Measurements from ENCODE around the gene TMEM212. TPM values are rescaled to one million over a fixed set of nuclear protein-coding genes. Genes with fewer than 3 reads are reported as not detected.
"Not testable (repeated sequence)": the region's sequence is repeated elsewhere in the genome, so short reads cannot be mapped to it uniquely, and the experiment has no call there.

The TMEM212 gene
- polyA plus RNA-seq, 4 donors: 0.09 to 0.21 (median 0.10) TPM; not detected in 1

DNA sequence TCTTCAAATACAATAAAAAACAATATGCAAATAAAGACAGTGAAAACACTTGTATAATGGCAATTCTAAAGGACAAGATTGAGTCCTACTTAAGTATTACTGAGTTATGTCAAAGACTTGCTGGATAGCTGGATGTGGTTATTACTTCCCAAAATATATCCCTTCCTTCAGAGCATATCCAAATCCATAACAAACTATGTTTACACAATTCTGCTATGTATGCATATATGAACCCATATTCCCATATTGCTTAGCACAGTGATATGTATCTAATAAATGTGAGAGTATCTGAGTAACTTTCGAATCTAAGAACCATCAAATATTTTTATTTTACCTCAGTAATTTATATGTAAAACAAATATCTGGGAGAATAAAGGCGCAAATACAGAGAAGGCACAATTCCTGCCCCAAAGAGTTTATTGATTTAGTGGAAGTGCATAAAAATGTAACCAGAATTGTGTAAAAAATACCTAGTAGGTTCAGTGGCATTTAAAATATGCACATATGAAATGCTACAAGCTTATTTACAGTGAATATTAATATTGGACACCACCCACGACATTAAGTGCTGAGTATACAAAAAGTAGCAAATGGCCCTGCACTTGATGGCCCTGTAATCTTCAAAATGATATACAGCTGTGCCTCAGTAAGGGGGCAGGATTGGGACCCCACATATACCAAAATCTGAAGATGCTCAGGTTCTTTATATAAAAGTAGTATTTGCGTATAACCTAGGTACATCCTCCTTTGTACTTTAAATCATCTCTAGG lies 37.1 kb downstream of the TMEM212 start:
- no peak for DNase-seq (ENCODE audit: low read depth in 4 of 4, low spot score in 3 of 4)

DNA sequence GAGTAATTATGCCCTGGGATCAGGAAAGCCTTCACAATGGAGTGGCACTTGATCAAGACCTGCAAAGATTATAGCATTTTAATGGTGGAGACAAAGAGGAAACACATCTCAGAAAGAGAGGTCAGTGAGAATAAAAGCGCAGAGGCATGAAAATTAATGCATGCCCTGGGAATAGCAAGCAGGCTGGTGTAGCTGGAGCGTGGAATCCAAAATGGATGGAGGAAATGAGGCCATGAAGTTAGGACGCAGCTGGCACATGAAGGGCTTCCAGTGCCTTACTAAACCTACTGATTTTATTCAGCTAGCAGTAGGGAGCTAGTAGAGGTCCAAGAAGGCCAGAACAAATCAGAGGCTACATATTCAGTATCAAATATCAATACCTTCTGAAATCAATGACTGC lies 38.1 kb downstream of the TMEM212 start:
- no peak for DNase-seq (ENCODE audit: low read depth in 4 of 4, low spot score in 3 of 4)

DNA sequence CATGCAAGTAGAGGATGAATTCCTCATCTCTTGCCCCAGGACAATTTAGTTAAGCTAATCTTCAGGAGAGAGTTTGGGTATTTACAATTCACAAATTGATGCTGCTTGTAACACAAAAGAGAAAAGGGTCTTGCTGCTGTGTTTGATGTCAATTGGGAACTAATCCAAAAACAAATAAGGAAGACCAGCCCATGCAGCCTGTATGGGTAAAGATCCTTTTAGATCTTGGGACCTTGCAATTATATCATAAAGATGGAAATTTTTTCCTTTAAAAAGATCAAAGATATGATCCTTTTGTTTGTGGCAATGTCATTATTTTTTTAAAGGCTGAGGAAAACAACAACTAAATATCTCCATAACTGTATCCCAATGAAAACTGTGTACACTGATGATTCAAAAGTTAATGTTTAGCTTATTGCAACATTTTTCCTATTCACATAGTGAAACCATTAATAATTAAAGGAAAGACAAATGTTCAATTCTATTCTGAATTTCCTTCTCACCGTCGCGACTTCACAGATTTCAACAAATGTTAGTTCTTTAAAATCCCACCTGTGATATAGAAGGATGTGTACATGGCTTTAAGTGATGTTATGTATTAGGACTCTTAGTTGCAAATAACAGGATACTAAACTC lies 40.2 kb downstream of the TMEM212 start:
- no peak for DNase-seq (ENCODE audit: low read depth in 4 of 4, low spot score in 3 of 4)

DNA sequence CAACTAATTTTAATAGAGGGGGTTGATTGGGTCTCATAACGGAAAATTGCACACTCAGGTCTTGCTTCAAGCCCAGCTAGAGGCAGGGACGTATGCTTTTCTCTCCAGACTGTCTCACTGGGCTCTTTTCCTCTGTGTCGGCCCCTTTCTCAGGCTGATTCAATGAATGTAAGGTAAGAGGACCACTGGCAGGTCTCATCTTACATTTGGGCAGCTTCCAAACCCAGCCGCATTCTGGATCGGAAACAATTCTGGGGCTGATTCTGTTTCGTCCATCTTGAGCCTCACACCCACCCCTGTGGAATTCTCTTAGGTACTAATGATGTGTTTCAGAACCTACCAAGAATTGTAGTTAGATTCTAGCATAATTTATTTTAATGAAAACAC lies 40.7 kb downstream of the TMEM212 start:
- DNase-seq (ENCODE audit: low read depth in 4 of 4, low spot score in 3 of 4): no peak

DNA sequence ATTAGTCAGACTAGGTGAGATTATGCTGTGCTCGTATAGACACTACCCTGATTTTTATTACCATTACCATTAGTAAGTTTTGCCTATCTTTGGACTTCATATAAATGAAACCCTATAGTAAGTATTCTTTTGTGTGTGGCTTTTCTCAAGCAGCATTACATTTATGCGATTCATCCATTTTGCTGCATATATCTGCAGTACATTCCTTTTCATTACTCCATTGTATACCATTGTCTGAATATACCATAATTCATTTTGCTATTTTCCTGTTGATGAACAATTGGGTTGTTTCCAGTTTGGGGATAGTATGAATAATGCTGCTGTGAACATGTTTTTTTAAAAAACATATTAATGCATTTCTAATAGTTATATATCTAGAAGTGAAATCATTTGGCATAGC lies 45.3 kb downstream of the TMEM212 start:
- no peak for DNase-seq (ENCODE audit: low read depth in 4 of 4, low spot score in 3 of 4)

DNA sequence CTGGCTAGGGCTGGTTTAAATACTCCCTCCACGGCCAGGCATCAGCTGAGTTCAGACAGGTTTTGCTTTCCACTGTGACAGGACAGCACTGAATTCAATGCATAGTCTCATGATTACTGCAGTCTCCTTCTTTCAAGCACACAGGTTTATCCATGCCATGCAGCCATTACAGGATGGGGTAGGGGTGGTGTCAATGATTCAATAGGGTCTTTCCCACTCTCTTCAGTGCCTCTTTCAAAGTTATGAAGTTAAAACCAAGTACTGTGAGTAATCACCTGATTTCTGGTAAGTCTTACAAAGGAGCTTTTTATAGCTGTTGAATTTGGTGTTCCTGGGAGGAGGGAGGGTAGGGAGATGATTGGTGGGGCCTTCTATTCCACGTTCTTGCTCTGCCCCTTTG lies 47.2 kb downstream of the TMEM212 start:
- DNase-seq (ENCODE audit: low read depth in 4 of 4, low spot score in 3 of 4): no peak

DNA sequence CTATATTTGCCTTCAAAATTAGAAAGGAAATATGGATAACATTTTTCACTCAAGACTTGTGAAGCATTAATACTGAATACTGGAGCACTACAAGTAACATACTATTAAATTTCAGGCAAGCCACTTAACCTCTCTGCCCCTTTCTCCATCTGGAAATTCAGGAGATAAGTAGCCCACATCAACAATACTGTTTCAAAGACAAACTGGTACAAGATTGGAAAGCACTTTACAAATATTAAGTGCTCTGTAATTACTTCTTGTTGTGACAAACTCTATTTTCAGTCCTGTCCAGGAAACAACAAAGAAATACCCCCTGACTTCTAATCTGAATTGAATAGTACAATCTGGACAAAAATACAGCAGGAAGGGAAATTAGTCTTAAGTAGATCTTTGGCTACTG lies 49.3 kb downstream of the TMEM212 start:
- DNase-seq (ENCODE audit: low read depth in 4 of 4, low spot score in 3 of 4): no peak

DNA sequence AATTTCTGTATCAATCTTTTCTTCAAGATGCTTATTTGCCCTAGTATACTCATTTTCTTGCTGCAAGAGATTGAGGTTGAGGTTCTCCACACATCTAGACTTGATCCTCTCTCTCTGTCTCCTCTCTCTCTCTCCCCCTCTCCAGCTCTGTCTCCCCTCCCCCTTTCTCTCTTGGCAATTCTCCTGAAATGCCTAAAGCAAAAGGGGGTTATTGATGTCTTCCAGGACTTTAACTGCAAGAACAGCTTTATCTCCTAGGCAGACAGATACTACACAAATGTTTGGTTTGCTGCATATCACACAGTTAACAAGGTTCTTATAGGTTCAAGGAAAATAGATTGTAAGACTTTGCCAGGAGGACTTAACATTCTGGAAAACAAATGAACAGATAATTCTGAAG lies 52.1 kb downstream of the TMEM212 start:
- DNase-seq (ENCODE audit: low read depth in 4 of 4, low spot score in 3 of 4): no peak

DNA sequence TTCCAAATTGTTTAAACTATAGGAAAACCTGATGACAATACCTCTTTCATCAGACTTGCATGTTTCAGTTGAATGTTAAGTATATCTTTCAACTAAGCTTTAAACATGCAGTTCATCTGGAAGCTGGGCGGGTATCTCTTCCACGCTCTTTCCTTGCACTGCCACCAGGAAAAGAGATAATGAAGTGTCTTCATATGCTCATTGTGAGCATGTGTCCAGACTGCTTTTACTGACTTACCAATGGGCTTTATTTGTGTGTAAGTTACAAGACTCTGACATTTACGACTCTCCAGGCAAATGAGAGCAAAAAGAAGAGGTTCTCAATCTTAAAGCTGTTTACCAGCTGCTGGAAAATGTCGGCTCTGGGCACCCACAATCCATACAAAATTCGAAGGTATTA lies 52.8 kb downstream of the TMEM212 start:
- DNase-seq (ENCODE audit: low read depth in 4 of 4, low spot score in 3 of 4): no peak

DNA sequence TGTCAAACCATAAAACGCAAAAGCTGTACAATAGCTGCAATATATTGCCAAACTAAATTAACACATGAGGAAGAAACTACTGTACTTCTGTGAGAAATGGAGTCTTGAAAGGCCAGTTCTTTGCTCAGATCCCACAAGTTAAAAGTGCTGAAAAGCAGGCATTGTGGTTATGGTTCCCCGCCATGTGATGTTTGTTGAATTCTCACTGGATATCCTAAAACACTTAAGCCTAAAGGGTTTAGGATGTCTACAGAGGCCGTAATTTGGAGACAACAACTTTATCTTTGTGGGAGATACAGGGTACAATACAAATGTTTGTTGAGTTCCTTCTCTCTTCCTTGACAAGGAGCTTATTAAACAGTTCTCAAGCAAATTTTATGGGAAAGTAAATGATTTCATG lies 53.2 kb downstream of the TMEM212 start:
- DNase-seq (ENCODE audit: low read depth in 4 of 4, low spot score in 3 of 4): no peak

DNA sequence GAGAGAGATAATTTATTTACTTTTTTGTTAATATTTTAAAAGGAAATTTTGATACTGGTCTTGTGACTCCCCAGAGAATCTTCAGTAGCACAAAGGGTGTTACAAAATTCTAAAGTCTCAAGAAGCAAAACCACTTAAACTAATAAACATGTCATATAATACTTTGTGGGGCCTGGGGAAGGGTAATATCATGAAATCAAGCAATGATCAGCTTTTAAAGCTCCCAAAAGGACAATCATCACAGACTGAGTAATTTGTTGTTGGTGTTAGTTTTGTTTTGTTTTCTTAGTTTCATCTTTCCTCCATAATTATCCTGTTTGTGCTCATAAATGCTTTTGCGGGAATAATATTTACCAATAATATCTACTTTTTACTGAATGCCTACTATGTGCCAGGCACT lies 55.0 kb downstream of the TMEM212 start:
- no peak for DNase-seq (ENCODE audit: low read depth in 4 of 4, low spot score in 3 of 4)

DNA sequence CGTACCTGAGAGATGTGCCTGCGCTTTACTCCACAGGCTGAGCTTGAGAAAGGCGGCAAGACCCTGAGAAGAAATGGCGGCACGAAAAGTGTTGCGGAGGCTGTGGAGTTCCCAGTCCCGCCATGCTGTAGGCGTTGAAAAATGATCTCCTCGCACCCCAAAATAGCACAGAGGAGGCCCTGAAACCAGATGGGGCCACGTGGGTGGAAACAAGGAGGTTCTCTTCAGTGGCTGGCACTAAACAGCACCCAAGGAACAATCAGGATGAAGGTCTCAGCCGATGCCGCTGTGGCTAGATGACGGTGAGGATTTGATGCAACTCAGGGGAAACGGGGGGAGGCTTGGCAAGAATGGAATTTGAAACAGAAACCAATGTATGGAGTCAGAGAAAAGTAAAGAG lies 57.3 kb downstream of the TMEM212 start:
- no peak for DNase-seq (ENCODE audit: low read depth in 4 of 4, low spot score in 3 of 4)

DNA sequence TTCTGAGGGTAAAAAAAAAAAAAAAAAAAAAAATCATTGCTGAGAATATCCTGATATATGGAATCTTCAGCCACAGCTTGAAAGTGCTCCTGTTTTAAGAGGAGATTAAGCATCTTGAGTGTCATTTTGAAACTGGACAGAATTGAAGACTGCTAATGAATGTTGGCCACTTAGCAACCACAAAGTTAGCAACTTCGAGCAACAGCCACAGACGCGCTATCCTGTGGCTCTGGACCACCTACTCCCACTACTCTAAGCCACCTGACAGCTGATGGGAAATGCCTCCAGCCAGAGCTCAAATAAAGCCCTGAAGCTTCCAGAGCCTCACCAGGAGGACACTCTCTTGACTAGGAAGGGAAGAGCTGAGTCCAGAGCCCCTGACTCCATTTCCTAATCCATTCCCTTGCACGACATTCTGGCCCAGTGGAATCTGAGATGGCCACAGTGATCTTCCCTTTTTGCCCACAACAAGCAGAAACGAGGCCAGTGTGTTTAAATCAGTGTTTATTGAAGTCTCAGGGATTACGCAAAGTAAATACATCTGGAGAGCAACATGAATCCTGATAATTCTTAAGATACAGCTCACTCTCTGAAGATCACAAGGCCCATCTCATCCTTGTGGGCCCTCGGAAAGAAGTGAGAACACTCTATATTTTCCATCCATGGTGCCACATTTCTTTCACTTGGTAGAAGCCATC lies 58.6 kb downstream of the TMEM212 start:
- no peak for DNase-seq (ENCODE audit: low read depth in 4 of 4, low spot score in 3 of 4)

DNA sequence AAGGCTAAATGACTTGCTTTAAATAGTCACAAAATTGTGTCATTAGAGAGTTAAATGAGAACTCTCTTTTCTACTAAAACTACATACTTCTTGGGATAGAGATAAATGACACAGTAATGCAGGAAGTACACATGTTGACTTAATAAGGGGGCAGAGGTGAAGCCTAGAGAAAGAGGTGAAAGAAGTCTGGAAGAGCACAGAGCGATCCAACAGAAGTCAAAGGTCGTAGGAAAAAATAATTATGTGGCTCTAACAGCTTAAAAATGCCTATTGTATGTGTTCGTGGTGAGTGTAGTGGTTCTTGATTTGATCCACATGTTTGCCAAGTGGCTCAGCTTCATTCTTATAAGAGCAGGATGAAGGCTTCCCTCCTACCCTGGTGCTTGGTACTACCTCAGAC lies 61.7 kb downstream of the TMEM212 start:
- no peak for DNase-seq (ENCODE audit: low read depth in 4 of 4, low spot score in 3 of 4)

DNA sequence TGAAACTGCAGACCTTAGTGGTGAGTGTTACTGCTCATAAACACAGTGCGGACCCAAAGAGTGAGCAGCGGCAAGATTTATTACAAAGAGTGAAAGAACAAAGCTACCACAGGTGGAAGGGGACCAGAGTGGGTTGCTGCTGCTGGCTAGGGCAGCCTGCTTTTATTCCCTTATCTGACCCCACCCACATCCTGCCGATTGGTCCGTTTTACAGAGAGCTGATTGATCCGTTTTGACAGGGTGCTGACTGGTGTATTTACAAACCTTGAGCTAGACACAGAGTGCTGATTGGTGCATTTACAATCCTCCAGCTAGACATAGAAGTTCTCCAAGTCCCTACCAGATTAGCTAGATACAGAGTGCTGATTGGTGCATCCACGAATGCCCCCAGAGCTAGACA lies 63.4 kb downstream of the TMEM212 start:
- DNase-seq (ENCODE audit: low read depth in 4 of 4, low spot score in 3 of 4): not testable (repeated sequence)

DNA sequence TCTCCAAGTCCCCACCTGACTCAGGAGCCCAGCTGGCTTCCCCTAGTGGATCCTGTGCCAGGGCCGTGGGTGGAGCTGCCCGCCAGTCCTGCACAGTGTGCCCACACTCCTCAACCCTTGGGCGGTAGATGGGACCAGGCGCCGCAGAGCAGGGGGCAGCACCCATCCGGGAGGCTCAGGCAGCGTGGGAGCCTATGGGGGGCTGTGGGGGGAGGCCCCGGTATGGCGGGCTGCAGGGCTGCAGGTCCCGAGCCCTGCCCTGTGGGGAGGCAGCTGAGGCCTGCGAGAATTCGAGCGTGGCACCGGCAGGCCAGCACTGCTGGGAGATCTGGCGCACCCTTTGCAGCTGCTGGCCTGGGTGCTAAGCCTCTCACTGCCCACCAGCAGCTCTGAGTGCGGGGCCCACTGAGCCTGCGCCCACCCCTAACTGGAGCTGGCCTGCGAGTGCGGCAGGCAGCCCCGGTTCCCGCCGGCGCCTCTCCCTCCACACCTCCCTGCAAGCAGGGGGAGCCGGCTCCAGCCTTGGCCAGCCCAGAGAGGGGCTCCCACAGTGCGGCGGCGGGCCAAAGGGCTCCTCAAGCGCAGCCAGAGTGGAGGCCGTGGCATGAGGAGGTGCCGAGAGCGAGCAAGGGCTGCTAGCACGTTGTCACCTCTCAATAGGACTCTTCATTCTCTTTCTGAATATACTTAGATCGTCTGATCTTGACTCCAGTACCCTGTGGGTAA lies 64.0 kb downstream of the TMEM212 start:
- DNase-seq (ENCODE audit: low read depth in 4 of 4, low spot score in 3 of 4): no peak

DNA sequence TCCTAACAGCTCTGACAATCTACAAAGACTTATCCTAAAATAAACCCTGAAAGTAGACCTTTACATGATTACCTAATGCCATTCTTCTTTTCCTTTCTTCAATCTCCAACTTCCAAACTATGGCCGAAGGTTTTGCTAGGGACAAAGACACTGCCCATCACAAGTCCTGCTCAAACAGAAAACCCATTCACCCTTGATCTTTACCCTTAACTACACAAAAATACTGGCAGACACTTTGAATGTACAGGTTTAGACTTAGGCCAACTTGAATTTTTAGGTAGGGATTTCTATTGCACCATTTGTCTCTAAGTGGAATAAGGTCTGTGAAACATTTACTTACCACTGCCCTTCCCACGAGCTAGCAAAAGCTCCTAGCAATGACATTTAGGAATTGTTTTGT lies 64.6 kb downstream of the TMEM212 start:
- no peak for DNase-seq (ENCODE audit: low read depth in 4 of 4, low spot score in 3 of 4)

DNA sequence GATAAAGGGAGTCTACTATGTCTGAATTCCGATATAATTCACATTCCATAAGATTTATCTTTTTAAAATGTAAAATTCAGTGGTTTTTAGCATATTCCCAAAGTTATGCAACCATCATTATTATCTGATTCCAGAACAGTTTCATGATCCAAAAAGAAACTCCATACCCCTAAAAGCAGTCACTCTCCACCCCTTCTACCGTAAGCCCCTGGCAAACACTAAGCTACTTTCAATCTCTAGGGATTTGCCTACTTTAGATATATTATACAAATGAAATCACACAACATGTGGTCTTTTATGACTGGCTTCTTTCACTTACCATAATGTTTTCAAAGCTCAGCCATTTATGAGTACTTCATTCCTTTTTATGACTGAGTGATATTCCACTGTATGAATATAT lies 65.6 kb downstream of the TMEM212 start:
- no peak for DNase-seq (ENCODE audit: low read depth in 4 of 4, low spot score in 3 of 4)
